ENCODE results near the gene KCNQ5.
"Not testable (repeated sequence)": the region's sequence is repeated elsewhere in the genome, so short reads cannot be mapped to it uniquely, and the experiment has no call there.

The KCNQ5 gene

DNA sequence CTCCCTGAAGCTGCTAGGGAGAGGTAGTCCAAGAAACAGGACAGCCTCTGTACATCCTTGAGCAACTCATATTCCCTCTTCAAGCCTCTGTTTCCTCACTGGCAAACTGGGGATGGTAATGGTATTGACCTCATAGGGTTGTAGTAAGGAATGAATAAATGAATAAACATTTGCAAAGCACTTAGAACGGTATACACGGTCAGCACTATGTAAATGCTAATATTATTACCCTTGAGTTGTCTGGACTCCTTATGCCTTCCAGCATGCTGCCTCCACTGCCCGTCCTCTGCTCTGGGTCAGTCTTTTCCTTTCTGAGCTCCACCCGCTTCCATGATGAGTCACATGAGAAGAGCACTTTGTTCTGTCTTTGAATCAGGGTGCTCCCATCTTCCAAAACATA is 552.8 kb downstream of the KCNQ5 start:
- no peak for TF ChIP-seq ZNF274 (IDR thresholded peaks at IDR 0.05; ENCODE audit: low read depth, low read length)
- H3K4me3 ChIP-seq (ENCODE audit: low read length): no peak overlapping the region

DNA sequence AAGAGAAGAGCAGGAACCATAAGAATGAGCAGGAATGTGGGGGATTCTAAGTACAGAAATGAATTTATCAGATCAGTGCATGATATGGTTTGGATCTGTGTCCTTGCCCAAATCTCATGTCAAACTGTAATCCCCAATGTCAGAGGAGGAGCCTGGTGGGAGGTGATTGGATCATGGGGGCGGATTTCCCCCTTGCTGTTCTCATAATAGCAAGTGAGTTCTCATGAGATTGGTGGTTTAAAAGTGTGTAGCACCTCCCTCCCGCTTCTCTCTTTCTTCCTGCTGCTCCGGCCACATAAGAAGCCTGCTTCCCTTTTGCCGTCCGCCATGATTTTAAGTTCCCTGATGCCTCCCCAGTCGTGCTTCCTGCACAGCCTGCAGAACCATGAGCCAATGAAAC is 554.2 kb downstream of the KCNQ5 start:
- no peak overlapping the region for H3K4me3 ChIP-seq (ENCODE audit: low read length)
- TF ChIP-seq ZNF274 (IDR thresholded peaks at IDR 0.05; ENCODE audit: low read depth, low read length): no peak

DNA sequence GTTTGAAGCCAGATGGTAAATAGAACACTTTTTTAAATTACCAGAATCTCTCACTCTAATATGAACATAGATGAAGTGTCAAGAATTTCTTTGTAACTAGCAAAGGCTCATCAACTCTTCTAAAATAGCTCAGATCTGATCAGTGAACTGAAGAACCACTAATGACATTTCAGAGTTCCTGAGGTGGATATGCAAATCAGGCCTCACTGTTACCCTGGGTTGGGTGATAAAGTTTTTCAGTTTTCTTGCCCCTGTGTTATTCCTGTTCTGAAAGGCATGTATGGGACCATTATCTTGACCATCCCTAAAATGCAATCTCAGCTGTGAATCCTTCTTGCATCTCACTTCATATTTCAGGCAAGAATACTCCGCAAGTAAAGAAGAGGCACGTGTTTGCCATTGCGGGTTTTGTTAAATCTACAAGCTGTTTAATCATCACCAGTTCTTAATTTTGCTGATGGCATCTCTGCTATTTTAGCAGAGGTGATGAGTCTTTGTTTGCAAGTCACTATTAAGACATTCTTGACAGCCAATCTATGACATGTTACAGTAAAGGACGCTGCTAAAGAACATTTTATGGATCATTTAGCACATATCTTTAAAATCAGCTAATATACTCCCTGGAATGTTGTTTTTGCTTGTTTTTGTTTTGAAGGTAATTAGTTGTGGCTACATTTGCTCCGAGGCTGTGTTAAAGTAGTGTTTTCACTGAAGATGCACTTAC is 555.5 kb downstream of the KCNQ5 start:
- no peak overlapping the region for H3K4me3 ChIP-seq (ENCODE audit: low read length)
- no peak for TF ChIP-seq ZNF274 (IDR thresholded peaks at IDR 0.05; ENCODE audit: low read depth, low read length)

DNA sequence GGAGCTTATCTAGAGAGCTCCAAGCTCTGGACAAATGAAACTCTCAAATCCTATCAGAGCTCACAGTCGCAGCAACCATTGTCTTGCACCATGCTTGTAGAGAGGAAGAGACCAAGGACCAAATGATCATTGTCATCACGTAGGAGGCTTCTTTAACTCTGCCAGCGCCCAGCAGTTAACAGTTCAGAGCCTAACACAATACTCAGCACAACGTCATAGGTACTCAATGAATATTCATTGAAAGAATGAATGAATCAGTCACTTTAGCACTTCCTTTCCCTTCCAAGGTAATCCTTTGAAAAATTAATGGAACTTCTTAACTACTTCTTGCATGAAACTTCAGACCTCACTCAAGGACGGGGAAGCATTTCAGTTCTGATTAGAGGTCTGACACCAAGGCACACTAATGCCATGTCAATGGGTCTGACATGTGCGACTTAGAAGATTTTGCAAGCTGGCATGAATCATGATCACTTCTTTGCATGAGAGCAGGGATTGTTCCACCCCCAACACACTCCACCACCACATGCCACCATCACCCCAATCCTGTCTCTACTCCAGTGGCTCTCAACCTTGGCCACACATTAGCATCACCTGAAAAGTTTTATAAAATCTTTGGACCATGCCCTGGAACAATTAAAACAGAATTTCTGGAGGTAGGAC is 558.3 kb downstream of the KCNQ5 start:
- no peak for TF ChIP-seq ZNF274 (IDR thresholded peaks at IDR 0.05; ENCODE audit: low read depth, low read length)
- H3K4me3 ChIP-seq (ENCODE audit: low read length): no peak overlapping the region; the same call in 1 of the 2 replicates

DNA sequence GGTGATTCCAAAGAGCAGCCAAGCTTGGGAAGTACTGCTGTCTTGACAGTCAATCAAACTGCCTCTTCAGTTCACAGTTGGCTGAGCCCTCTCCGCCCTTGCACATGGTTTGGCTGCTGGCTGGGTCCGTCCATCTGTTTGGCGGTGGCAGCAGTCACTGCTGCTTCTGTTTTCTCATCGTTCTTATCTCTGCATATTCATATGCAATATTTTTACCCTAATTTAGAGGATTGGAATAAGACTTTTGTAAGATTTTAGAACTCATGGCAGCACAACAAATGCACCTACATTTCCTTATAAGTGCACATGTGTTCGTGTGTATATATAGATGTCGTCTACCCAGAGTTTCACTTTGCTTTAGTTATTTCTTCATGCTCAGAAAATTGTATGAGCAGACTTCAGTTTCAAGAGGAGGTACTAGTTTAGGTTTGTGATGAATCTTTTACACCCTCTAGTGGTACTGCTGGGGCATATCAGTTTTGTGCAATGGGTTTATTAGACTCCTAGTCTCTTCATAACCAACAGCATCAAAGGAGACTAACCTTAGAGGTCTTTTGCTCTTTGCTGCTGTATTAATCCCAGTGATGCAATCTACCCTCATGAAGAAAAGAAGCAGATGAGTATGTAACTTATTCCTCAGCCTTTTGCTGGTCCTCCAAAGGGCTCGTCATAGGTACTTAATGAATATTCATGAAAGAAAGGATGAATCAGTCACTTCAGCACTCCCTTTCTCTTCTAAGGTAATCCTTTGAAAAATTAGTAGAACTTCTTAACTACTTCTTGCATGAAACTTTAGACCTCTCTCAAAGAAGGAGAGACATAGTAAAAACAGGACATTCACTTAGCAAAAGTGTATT is 559.1 kb downstream of the KCNQ5 start:
- peak overlapping the region; percentile 7; the same call in 1 of the 2 replicates for H3K4me3 ChIP-seq (ENCODE audit: low read length)
- TF ChIP-seq ZNF274 (IDR thresholded peaks at IDR 0.05; ENCODE audit: low read depth, low read length): no peak

DNA sequence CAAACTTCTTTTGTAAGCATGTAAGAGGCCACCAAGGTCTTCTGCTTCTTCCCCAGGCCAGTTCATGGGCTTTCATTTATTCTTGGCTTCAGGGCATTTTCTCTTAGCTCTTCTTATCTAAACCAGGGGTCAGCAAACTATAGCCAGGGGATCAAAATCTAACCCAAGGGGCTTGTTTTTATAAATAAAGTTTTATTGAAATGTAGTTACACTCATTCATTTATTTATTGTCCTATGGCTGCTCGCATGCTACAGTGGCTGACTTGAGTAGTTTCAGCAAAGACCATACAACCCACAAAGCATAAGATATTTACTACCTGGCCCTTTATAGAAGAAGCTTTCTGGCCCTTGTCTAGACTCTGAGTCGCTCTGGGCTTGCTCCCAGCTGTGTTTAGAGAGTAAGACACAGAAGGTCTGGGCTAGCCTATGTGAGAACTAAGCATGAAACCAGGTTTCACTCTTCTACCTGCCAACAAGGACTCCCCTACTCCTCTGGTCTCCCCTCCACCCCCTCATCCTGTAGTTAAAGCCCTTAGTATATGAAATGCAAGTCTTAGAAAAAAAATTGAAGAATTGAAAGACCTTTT is 560.2 kb downstream of the KCNQ5 start:
- TF ChIP-seq ZNF274 (IDR thresholded peaks at IDR 0.05; ENCODE audit: low read depth, low read length): no peak
- no peak overlapping the region for H3K4me3 ChIP-seq (ENCODE audit: low read length)

DNA sequence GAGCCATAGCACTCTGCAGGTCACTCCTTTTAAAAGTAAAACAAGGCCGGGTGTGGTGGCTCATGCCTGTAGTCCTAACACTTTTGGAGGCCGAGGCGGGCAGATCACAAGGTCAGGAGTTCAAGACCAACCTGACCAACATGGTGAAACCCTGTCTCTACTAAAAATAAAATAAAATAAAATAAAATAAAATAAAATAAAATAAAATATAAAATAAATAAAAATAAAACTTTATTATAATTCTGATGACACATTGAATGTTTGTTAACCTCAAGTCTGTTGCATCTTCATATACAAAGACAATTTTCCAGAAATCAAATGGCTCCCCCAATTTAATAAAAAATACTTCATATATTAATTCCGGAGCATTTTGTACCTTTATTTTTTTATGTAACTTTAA is 571.4 kb downstream of the KCNQ5 start:
- not testable (repeated sequence) for H3K4me3 ChIP-seq (ENCODE audit: low read length)

- no peak overlapping the region for H3K4me3 ChIP-seq (ENCODE audit: low read length)
- TF ChIP-seq ZNF274 (IDR thresholded peaks at IDR 0.05; ENCODE audit: low read depth, low read length): no peak
Measured at GRCh38 chr6:73194744-73195143, 572.9 kb downstream of the KCNQ5 start.

DNA sequence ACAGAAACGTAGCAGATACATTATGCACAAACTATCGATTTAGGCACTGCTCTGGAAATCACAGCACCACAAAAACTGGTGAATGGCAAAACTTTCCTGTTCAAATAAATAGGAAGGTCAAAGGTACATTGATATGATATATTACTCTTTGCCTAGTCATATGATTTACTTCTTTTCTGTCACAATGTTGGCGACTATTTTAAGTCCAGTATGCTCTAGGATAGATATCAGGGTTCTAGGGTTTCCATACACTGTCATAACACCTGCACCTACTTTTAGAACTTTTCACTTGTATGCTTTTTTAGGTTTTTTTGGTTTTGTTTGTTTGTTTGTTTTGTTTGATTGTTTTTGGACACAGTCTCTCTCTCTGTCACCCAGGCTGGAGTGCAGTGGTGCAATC is 578.4 kb downstream of the KCNQ5 start:
- no peak for TF ChIP-seq ZNF274 (IDR thresholded peaks at IDR 0.05; ENCODE audit: low read depth, low read length)
- H3K4me3 ChIP-seq (ENCODE audit: low read length): no peak overlapping the region

DNA sequence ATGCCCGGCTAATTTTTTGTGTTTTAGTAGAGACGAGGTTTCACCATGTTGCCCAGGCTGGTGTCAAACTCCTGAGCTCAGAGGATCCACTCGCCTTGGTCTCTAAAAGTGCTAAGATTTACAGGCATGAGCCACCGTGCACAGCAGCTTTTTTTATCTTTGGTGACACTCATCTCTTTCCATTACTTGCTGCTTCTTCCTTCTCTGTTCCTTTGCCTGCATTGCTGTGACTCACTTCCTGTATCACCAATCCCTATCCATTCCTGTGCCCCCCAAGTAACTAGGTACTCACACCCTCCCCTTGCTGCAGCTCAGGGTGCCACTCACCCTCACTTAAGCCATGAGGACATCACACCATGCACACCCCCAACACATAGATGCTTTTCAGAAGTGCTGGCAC is 578.9 kb downstream of the KCNQ5 start:
- H3K4me3 ChIP-seq (ENCODE audit: low read length): no peak overlapping the region
- TF ChIP-seq ZNF274 (IDR thresholded peaks at IDR 0.05; ENCODE audit: low read depth, low read length): no peak

DNA sequence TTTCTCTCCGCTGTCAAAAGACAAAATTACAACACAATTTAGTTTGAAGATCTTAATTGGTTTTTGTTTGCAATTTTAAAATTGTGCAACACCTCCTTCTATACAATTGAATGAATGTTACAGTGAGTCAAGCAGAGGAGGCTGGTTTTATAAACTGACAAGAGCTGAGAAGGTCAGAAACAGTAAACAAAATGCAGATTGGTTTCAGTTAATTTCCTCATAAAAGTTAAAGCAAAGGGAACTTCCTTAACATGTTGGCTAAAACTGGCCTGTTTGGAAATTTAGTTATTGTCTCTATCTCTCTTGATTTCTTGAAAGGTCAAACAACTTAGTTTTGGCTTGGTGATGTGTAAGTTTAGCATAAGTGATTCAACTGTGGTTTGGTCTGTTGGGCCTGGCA is 581.2 kb downstream of the KCNQ5 start:
- no peak overlapping the region for H3K4me3 ChIP-seq (ENCODE audit: low read length)
- TF ChIP-seq ZNF274 (IDR thresholded peaks at IDR 0.05; ENCODE audit: low read depth, low read length): no peak

- H3K4me3 ChIP-seq (ENCODE audit: low read length): no peak overlapping the region
- no peak for TF ChIP-seq ZNF274 (IDR thresholded peaks at IDR 0.05; ENCODE audit: low read depth, low read length)
Measured at GRCh38 chr6:73204252-73204651, 582.4 kb downstream of the KCNQ5 start.

GRCh38 chr6:73207221-73207837 is 585.5 kb downstream of the KCNQ5 start:
- no peak overlapping the region for H3K4me3 ChIP-seq (ENCODE audit: low read length)
- no peak for TF ChIP-seq ZNF274 (IDR thresholded peaks at IDR 0.05; ENCODE audit: low read depth, low read length)

- H3K4me3 ChIP-seq (ENCODE audit: low read length): no peak overlapping the region
- no peak for TF ChIP-seq ZNF274 (IDR thresholded peaks at IDR 0.05; ENCODE audit: low read depth, low read length)
Measured at GRCh38 chr6:73209117-73209516, 587.3 kb downstream of the KCNQ5 start.
